ENCODE results near the gene CFAP141.

Gene CFAP141

DNA sequence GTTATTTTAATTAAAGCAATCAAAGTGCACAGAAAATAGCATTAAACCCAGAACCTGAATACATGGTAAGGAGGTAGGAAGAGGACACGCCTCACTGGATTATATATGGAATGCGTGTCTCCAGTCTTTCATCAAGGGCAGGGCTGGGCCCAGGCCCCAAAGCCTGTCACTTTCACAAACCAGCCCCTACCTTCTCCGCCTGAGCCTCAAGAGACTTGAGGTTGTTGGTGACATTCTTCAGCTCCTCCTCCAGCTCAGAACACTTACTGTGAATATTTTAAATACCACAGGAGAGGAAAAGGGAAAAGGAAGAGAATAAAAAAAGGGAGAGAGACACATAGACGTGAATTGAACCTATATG, 34.9 kb downstream of the CFAP141 start:
- no peak for DNase-seq (ENCODE audit: low read depth)

DNA sequence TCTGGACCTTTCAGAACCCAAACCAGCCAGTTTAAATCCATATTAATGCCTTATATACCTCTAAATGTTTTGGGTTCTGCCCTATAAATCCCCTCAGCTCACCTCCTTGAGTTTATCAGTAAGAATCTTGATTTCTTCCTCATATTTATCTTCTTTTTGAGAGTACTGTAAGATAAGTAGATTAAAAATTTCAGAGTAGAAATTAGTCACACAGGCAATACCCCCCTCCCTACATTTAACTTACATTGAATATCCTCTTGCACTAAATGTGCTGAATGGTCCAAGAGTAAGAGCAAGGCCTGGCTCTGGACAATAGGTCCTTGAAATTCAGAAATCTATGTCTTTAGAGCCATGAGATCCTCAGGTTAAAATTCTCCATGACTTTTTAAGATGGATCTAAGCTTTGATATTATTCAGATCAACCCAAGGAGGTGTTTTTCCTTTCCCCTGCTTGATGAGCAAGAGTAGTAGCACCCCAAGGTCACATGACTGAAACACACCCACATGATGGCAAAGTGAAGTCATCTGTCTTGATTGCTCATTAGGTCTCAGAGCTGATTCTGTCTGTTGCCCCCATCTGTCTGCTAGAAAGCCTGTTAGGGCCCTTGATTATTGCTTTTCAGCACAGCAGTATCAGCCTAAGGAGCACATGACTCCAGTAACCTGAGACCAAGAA, 35.4 kb downstream of the CFAP141 start:
- DNase-seq (ENCODE audit: low read depth) = no peak

DNA sequence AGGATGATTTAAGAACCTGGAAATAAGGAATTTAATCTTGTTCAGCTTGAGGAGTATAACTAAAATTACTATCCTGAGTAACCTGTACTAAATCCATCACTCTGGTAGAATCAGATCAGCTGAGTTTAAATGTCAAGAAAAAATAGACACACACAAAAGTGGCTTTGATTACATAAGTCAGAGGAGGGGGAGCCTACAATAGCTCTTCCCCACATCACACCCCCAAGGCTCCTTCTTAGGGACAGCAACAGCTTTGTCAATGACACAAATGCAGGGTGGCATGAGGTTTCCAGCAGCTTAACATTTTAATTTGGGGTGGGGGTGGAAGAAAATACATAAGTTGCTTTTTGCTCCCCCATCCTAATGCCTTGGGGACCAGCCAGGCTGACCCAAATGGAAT, 38.7 kb downstream of the CFAP141 start:
- DNase-seq (ENCODE audit: low read depth) = no peak

DNA sequence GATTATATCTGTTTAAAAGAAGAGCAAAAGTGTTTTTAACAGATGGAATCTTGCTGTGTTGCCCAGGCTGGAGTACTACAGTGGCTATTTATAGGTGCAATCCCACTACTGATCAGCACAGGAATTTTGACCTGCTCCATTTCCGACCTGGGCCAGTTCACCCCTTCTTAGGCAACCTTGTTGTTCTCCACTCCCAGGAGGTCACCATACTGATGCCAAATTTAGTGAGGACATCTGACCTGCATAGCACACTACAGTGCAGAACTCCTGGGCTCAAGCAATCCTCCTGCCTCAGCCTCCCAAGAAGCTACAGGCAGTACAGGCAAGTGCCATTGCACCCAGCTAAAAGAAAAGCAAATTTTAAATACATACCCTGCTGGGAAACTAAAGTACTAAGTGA, 39.9 kb downstream of the CFAP141 start:
- no peak for DNase-seq (ENCODE audit: low read depth)

DNA sequence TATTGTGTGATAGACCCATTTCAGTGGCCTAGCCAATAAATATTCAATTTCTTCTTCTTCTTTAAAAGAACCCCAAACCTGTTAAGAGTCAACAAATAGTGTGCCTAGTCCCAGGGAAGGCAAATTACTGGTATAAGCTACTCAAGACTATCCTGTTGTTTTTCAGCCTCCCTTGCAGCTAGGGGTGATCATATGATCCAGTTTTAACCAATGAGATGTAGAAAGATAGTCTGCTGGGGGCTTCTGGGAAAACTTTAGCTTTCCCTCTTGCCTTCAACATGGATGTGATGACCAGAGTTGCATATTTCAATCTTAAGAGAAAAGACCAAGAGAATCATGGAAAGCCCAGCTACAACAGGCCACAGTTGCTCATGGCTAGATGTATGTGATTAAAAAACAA, 46.6 kb downstream of the CFAP141 start:
- DNase-seq (ENCODE audit: low read depth) = no peak

DNA sequence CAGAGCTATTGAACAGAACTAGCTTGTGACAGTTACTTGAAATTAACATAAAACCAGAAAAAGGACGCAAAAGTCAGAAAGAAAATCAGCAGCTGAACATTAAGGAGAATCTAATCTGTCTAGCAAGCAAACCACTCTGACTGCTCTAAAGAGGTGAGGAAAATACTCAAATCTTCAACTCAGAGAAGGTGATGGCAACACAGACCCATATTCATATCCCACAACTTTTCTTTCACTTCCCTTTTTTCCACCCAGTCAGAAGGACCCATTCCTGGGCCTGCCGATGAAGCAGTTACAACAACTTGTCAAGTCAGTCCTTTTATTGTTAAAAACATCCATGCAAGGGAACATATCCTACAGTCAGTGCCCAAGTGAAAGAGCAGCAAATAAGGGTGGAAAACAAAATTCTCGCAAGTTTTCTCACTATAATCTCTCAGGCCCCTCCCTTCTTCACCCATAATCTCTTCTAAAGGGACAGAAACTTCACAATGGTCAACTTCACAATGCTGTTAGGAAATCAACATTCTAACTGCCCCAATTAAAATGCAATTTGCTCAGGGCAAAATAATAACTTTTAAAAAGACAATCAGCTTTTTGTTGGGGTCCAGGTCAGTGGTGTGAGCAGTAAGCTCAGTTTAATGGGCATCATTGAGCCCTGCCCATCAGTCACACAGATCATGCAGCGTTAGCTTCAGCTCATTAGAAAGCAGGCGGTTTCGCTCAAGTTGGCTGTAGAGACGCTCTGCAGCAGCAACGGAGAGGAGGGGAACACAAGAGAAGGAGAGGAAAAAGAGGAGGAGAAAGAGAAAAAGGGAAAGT, 47.6 kb downstream of the CFAP141 start:
- DNase-seq (ENCODE audit: low read depth) = no peak

DNA sequence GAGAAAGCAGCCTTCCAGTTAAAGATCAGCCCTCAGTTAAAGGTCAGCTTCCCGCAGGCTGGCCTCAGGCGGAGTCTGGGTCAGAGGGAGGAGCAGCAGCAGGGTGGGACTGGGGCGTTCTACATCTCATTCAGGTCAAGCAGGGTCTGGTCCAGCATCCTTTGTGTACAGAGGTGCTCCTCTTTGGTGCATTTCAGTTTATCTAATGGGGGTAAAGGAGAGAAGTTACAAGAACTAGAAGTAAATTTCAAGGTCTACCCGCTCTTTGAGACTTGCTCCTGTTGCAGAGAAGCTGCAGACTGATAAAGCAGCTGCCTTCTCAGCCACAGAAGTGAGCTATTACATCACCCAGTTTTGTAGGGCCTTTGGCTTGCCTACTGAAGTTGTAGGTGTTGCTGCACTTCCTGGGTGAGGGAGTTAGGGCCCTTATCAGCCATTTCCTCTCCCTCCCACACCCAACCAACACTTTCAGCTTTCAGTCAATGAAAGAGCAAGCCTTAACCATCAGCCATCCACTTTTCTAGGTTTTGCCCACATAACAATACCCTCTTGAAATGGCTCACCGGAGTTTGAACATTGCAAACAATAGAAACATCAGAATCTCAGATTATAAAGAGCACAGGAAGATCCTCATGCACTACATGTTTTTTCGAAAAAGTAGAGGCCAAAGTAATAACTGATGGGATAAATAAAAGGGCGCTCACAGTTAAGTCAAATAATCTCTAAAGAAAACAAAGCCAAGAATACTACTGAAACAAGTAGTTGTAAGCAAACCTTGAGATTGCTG, 48.4 kb downstream of the CFAP141 start:
- DNase-seq (ENCODE audit: low read depth) = peak; percentile 25

DNA sequence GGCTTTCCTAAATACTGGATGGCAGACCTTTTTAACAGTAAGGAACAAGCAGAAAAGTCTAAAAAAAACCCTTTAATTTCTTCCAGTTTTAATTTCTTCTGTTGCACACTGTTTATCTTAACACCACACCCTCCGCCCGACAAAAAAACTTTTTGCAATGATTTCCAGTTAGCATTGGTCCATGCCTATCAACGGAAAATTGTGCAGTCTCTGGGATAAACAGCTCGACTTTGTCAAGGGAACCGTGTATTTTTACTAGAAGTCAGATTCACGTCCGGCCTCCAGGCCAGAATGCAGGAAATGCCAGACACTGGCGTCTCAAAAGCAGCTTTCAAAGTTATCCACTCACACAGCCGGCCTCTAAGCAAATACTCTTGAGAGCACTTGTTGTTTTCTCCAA, 50.9 kb downstream of the CFAP141 start:
- peak; percentile 71 for DNase-seq (ENCODE audit: low read depth)

DNA sequence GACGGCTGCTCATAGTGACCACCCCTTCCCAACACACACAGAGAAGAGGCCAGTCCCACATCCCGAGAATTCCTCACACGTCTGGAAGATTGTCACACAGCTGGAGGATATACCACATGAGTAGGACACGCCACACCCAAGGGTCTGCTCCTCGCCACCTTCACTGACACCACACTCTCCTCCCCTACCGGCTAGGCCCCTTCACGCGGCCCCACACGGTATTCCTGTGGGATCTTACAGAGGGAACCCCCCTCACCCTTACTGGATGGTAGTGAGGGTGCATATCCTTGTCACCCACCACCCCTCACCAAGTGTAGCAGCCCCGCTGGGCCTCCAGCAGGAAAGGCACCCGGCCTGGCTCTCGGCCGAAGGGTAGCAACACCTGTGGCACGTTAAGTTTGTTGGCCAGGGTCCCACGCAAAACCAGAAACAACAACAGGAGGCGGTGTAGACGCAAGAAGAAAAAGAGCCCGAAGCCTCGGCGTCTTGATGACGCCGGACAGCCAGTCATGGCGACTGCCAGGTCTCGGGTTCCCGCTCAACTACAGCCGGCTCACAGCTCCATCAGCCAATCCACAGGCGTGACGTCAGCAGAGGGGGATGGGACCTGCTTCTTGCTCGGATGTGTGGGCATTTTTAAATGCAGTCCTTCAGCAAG, 51.5 kb downstream of the CFAP141 start, which contains the start of gene NUP210L:
Gene NUP210L (minus strand): TSS at position 540 of the 658 bp plus-strand sequence.
- peak; percentile 42 for DNase-seq (ENCODE audit: low read depth)

DNA sequence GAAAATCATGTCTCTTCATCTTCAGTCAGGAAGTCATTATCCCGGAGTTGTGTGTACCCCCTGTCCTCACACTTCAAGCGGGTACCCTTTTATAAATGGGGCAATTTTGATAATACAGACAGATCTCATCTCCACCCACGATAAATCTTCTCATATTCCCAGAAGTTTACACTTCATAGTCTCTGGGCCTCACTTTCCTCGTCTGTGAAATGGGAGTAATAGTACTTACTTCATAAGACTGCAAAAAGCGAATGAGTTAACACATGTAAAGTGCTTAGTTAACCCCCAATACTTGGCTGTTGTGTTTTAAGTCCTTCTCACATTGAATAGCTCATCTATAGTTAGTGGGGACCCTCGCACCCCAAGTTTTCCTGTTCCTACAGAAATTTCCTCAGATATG, 52.1 kb downstream of the CFAP141 start:
- DNase-seq (ENCODE audit: low read depth) = no peak

DNA sequence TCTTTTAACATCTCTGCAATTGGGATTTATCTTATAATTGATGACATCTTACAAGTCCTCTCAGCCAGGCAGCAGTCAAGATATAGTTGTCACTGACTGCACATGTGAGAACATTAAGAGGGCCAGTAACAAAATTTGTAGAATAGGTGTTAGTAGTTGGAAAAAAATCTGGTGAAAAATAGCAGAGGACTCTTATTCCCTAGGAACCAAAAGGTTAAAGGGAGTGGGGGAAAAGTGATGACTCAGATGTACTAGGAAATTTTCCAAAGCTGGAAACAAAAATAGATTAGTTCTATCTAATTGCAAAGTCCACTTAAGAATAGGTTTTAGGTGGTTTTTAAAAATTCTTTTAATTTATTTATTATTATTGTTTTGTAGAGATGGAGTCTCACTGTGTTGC, 54.8 kb downstream of the CFAP141 start:
- DNase-seq (ENCODE audit: low read depth) = peak; percentile 47
